HuH-7 (cell line): ENCODE data around the gene ARHGAP30.

Experiments used
- DNase-seq: peaks from one replicate; pipeline ENCODE4 v3.0.0; 2011; ENCODE audit warnings: low spot score

ARHGAP30 gene

DNA sequence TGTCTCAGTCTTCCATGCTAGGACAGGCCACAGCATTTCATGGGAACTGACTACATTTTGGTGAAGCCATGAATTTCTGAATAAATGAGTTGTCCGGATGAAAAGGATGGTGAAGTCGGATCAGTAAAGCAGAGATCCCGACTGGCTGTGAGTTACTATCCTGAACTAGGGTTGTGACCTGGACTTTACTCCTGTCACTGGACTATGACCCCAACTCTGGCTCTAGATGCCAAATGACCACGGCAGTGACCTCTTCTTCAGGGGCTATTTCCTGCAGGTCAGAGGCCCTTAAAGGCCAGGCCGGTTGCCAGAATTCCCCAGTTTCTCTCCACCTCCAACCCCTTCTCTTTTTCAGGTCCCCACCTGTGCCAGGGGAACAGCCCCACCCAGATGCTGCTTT, 21.4 kb upstream of the ARHGAP30 start:
- DNase-seq: no peak

DNA sequence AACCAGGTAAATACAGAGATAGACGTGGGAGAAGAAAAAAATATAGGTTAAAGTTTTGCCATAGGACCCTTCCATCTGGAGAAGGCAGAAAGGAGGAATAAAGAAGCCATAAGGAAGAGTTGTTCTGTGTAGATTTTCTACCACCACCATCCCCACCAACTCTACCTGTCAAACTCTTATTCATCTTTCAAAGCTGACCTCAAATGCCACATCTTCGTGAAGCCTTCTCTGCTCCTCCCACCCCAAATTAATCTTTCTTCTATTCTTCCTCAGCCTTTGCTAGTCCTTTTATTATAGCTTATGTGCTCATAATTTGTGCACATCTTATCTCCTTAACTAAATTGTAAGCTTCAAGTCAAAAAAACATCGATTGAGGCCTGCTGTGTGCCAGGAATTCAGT, 20.9 kb upstream of the ARHGAP30 start:
- no peak for DNase-seq

DNA sequence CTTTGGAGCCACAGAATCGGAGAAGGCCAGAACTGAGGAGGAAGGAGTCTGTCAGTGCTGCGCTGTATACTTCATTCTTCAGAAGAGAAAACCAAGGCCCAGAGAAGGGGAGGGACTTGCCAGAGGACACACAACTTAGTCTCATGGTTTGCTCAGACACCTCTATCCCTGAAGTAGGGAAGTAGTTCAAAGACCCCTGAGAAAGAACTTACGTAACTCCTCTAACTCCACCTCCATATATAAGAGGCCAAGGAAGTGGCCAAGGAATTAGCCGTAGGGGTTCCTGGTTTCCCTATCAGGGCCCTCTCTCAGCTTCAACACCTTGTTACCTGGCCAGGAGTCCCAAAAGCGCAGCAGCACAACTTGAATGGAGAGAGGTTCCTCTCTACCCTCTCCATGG, 20.2 kb upstream of the ARHGAP30 start:
- no peak for DNase-seq

DNA sequence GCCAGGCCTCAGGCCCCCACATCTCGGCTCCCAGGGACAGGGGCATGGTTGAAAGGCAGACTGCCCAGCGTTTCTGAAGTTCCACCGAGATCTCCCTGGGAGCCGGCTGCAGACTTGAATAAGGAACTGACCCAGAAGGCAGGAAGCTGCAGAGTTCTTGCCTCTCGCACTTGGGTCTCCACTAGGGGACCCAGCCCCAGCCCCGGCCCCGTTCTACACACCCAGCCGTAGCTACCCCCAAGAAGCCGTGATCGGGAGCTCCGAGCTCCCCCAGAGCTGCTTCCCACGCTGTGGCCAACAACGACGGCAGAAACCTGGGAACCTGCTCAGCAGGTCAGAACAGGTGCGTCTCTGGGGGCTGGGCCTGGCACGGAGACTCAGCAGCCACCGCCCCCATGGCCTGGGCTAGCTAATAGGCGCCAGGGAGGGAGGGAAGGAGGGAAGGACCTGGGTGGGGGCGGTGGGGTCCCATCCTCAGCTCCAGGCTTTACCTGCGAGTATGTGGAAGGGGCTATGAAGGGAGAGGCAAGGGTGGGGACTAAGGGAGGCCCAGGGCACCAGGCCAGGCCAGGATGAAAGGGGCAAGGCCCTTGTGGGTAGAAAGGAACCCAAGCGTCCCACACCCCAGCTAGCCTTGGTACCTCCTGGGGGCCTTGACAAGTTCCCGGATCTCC, 19.7 kb upstream of the ARHGAP30 start, which contains the start of gene NECTIN4:
TSS of gene NECTIN4 (minus strand) at position 308 of the 674 bp plus-strand sequence. CDS start at position 46, 262 bp downstream.
- no peak for DNase-seq

DNA sequence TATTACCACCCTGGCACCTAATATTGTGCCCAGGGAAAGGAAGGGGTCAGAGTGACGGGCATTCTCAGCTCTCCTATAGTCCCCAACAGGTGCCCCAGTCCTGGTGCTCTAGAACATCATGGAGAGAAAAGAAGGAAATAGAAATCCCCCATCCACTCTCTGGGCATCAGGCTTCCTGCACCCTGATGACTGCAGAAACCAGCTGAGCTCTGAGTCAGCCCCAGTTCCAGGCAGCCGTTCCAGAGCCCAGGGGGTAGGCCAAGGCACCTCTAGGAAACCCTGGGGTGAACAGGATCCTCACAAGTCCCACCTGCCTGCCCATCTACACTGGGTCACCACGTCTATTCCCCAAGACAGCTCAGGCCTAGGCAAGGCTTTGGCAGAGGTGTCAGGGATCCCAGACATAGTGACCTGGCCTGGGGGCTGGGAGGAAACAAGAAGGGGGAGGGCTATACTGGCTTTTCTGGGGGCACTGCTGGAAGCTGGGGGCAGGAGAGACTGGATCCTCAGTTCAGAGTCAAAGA, 19.0 kb upstream of the ARHGAP30 start:
- DNase-seq: no peak

DNA sequence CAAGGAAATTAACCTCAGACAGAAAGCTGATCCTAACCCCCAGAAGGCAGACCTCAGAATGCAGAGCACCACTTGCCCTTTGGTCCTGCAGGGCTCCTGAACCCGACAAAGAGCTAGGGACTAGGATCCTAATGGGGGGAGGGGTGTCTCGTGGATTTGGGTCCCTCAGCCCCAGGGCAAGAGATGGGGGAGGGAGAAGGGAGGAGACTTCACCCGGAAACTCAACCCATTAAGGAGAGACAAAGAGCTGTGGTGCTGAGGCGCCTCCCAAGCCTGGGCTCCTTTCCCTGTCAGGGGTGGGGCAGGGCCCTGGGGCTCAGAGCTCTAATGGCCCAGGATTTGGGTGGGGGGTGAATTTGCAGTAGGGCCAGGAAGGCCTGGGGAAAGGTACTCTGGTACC, 16.8 kb upstream of the ARHGAP30 start:
- DNase-seq: no peak

DNA sequence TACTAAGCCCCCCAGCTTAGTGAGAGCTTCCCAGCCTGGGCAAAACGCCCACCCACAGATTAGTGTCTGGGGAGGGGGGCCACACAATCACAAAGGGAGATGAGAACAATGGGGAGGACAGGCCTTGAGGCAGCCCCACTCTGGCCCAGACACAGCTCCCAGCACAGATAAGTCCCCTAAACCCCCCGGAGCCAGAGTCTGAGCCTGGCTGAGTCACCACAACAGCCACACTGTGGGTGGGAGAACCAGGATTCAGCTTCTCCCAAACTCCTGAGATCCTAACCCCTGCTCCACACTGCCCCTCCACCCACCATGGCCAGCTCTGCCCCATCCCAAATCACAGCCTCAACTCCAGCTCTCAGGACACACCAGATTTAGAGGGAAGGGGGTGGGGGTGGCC, 15.5 kb upstream of the ARHGAP30 start:
- no peak for DNase-seq

DNA sequence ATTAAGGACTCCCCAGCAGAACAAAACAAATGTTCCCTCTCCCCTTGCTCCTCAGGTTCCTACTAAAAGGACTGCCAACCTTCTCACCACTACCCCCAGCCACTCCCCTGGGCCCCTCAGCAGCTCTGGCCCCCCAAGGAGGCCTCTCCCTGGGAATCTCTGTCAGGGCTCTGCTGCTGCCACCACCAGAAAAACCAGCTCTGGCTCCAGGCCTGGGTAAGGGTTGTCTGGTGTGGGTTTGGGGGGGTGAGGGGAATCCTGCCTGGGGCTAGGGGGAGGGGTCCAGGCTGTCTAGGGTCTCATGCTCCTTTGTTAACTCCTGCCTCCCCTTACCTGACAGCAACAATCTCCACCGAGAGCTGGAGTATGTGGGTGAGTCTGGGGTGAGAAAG, 14.9 kb upstream of the ARHGAP30 start:
- DNase-seq: no peak

DNA sequence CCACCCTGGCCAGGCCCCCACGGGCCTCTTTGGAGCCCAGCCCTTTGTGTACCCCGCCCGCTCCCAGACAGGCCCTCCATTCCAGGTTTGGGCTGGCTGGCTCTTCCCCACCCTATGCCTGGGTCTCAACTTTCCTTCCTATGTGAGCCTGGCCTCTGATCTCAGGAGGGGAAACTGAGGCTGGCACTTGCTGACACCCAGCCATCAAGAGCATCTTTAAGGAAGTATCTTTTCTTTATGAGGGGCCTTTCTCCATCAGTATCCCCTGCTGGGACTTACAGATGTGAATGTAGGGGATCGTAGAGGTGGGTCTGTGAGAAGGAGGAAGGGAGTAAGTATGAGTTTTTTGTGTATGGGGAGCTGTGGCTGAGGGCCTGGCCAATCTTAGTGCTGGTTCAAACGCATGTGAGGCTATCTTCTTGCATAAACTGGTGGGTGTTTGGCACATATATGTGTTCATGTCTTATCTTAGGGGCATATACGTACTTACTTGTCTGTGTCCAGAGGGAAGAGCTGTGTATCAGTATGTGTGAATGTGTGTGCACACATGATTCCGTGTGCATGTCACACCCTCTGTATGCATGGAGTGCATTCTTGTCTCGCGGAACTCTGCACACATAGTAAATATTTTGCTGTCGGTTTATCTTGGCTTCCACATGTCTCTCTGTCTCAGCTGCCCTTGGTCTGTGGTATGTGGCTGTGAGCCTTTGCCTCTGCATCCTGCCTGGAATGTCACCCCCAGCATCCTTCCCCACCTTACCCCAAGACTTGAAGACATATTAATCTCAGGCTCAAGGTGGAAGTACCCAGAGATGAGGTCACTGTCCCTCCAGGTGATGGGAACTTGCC, 14.3 kb upstream of the ARHGAP30 start:
- DNase-seq: no peak

DNA sequence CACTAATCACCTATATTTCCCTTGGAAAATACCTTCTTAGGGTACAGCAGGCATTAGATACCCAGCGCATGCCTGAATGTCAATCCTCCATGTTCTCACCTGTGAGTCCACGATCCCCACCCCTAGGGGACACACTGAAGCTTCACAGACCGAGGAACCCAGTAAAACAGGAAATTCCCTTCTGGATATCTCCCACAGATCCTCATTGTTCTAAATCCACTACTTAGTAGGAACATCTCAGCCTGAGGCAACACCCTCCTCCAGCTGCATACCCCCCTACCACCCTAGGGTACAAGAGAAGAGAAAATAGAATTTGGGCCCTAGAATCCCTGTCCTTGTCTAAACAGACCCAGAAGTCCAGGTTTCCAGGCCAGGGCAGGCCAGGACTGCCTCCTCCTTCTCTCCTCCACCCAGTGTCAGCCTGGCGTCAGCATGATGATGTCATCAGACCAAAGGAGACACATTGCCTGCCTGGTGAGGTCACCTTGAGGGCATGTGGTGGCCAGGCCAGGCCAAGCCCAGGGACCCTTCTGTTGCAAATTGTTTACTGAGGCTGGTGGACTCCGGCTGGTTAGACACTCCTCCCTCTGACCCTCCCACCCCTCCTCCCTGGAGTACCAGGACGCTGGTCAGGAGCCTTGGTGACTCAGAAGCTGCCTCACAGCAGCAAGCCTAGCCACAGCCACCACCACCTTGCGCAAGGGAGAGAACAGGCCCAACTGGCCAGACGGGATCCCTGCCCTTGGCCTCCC, 13.5 kb upstream of the ARHGAP30 start:
- peak; percentile 45 for DNase-seq

DNA sequence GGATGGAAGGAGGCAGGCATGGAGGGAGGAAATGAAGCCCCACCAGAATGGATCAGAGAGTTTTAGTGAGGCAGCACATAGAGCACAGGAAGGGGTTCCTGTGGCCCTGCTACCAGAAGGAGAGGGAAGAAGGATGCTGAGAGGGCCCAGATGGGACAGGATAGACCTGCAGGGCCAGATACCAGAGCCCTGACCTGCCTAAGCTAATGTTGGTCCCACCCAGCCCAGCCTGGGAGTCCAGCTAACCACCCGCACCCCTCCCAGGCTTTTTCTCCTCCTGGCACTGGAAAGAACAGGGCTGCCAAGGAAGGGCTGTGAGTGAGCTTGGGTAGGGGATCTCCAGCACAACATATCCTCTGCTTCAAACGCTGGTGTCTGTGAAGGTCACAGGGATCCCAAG, 12.8 kb upstream of the ARHGAP30 start:
- DNase-seq: no peak

DNA sequence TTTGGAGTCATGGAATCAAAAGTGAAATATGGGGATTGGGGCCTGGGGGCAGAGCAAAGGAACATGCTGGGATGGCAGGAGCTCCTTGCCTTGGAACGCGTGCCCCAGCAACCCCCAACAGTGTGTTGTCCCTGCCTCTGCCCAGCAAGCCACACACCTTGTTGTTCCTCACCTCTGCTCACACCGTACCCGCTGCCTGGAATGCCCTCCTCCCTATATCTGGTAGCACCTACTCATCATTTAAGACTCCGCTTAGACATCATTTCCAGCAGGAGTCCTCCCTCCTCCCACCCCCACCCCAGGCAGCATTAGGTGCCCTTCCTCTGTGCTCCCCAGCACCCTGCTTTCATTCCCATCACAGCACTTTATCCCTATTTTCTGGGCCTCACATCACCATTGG, 11.8 kb upstream of the ARHGAP30 start:
- DNase-seq: no peak

DNA sequence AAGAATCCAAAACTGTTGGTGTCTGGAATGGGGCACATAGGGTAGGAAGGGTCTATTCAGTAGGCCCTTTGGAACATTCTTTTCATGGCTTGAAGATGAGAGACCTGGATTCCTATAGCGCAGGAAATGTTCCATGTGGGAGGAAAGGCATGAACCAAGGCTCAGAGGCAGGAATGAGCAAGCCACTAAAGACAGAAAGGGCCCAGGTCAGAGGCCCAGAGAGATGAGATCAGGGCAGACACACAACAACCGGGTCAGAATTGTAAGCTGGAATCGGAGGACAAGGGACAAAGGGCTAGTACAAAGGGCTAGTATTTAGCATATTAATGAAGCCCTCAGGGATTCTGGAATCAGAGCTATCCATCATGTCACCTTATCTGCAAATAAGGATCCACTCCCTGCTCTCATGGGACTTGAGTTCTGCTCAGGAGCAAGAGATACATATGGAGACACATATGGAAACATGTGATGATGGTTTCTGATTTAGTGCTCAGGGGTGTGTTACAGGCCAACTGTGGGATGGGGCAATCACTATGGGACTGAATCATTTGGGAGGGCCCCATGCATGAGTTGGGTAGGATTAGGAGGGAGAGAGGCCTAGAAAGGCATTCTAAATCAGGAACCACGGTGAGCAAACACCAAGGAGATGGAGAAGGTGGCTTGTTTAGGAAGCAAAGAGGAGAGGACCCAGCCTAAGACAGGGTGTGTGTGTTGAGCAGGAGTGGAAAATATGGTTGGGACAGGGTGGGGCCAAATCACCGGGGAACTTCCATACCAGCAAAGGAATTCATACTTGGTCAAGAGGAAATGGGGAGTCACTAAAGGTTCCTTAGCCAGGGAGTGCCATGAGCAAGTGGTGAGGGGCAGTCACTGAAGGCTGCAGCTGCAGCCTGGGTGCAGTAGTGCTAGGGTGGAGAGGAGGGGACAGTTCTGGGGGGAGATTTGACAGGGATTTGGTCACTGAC, 11.0 kb upstream of the ARHGAP30 start:
- DNase-seq: no peak

DNA sequence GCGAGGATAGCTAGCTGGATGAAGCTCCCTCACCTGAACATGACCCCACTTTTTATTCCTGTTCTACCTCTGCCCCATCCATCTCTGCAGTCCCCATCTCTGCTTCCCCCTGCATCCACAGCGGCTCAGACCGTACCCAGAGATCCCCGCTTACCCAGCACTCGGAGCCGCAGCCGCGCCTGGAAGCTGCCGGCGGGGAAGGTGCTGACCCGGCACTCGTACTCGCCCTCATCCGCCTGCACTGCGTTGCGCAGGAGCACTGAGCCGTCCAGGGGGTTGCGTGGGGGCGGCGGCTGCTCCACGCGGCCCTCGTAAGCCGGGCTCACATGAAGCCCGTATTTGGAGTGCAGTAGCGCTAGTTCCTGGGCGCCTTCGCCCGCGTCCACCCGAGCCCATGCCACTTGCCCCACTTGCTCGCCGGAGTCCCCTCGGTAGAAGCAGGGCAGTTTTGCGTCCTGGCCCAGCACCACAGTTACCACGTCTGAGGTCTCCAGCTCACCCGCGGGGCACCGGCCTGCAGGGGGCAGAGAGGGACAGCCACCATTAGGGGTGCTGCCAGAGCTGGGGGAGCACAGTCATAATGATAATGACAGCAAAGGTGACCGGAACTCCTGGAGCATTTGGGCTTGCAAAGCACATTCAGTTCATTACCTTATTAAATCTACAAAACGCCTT, 9.9 kb upstream of the ARHGAP30 start:
- no peak for DNase-seq

DNA sequence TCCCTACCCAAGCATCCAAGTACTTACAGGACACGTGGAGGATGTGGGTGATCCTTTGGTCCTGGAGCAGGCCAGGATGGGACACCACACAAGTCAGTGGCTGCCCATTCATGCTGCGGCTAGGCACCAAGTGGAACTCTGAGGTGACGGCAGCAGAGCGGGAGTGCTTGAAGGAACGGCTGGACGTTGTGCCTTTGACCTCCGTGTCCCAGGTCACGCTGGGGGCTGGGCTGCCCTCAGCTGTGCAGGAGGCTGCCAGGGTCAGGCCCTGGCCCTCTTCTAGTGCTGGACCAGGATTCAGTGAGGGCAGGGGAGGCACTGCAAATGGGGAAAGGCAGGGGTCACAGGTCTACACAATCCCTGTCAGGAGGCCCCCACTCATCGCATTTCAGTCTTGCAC, 7.7 kb upstream of the ARHGAP30 start:
- no peak for DNase-seq

DNA sequence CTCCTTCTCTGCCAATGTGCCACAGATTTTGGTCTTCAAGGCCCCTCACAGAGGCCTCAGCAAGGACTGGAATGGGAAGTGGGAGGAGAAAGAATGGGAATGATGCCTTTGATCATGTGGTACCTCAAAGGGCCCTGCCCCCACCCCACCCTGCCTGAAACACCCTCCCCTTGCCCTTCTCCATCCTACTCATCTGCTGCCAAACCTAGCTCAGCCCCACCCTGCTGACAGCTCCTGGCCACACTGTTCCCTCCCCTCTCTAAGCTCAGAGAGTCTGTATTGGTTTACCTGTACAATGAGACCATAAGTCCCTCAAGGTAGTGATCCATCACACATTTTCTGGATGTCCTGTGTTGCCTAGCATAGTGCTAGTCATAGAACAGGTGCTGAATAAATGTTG, 6.7 kb upstream of the ARHGAP30 start:
- no peak for DNase-seq

DNA sequence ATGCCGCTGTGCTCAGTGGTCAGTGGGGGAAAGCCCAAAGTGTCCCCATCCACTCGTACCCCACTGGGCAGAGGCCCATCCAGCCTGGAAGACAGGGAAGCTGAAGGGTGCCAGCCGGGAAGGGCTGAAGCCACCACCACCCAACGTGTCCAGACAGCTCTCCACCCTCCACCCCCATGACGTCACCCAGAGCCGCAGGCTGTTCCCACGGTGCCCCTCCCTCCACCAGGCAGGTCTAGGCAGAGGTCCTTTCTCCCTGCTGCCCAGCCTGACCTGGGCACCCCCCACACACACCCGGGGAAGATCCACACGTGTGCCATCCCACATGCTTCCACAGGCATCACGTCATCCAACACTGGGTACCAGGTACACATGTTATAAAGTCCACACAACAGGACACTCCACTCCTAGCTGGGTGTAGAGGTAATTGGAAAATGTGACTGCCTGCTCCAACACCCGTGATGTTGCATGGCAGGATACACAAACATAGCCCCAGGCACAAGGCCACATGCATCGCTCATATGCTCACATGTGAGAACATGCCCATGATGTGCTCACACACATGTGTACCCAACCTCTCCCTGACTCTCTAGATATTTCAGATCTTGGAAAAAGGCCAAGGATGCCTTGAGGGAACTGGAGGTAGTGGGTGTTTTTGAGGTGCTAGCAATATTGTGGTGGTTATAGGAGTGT, 5.1 kb upstream of the ARHGAP30 start:
- DNase-seq: no peak

DNA sequence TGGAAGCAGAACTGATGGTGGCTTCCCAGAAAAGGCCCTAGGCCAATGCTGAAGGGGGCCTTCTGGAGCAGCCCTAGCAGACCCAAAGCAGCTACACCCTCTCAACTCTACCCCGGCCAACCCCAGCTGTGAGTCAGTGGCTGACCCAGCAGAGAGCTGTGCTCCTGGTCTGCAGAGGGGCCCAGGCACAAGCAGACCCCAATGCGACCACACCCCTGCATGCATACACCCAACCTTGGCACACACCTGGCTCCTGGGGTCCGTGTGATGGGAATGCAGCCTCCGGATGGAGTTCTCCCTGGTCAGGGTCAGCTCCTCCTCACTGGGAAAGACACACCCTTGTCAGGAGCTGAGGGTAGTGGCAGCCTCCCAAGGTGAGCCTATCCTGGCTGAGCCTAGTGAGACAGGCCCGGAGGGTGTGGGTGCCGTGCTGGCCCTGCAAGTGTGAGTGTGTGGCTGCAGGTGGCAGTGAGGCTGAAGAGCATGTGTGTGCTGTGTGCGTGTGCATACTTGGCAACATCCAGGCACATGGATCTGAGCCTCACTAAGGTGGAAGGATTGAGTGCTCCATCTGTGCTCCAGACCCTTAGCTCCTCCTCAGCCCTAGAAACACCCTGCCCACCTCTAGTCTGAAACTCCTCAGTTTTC, 3.9 kb upstream of the ARHGAP30 start:
- DNase-seq: no peak

DNA sequence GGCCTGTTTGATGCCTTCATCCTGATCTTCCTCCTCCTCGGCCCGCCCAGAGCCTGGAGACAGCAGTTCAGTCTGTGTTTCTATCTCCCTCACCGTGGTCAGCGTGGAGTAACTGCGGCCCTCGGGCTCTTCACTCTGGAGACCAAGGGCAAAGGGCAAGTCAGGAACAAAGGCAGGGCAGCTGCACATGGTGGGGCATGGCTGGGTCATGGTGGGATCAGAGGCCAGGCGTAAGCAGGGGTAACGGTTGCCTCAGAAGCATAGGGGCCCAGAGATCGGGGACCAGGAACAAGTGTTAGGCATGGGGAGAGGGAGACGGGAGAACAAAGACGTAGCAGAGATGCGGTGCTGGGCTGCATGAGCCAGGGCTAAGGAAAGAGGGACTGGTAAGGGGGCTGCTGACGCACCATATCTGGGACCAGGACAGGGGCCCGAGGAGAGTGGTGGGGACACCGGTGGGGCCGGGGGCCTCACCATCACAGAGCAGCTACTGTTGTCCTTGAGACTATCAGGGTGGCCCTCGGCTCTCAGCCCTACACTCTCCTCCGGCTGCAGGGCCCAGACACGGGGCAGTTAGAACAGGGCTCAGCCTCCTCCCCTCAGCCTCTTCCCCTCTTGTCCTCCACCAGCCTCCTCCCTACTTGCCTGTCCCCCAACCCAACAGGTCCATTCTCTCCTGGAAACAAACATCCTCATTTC, 3.2 kb upstream of the ARHGAP30 start:
- no peak for DNase-seq
